GM12878 (cell line): ENCODE results near the gene TOP1. TPM values are rescaled to one million over a fixed set of nuclear protein-coding genes. Genes with fewer than 3 reads are reported as not detected.

Experiments
- BACH1 ChIP-seq: fragments of 450-650 bp; IDR thresholded peaks from 2 replicates; pipeline ENCODE4 v1.6.1; 2017; ENCODE audit warnings: mild to moderate bottlenecking, borderline replicate concordance
- BCL11A ChIP-seq: IDR thresholded peaks from 2 replicates; pipeline ENCODE4 v1.6.1; 2011; ENCODE audit warnings: low read depth, low read length
- BMI1 ChIP-seq: fragments of 450-650 bp; IDR thresholded peaks from 2 replicates; pipeline ENCODE4 v1.6.1; 2016; ENCODE audit warnings: mild to moderate bottlenecking, moderate library complexity, borderline replicate concordance
- FOXK2 ChIP-seq: fragments of 450-650 bp; IDR thresholded peaks from 2 replicates; pipeline ENCODE4 v1.6.1; 2017; ENCODE audit warnings: mild to moderate bottlenecking, moderate library complexity
- HCFC1 ChIP-seq: fragments of 150-350 bp; IDR thresholded peaks from 2 replicates; pipeline ENCODE4 v1.6.1; 2014; ENCODE audit warnings: low read length
- KDM1A ChIP-seq: fragments of 200-600 bp; sonication (generic); IDR thresholded peaks from 2 replicates; pipeline ENCODE4 v1.6.1; 2016; ENCODE audit warnings: borderline replicate concordance
- KLF5 ChIP-seq: fragments of 450-650 bp; IDR thresholded peaks from 2 replicates; pipeline ENCODE4 v1.6.1; 2014; ENCODE audit warnings: mild to moderate bottlenecking; ENCODE audit not compliant: partially characterized antibody
- MYC ChIP-seq: IDR thresholded peaks from 2 replicates; pipeline ENCODE4 v1.6.1; 2011; ENCODE audit warnings: mild to moderate bottlenecking, low read length, moderate library complexity, inconsistent platforms; ENCODE audit not compliant: insufficient read depth, insufficient replicate concordance, insufficient read length, severe bottlenecking
- NFIC ChIP-seq: IDR thresholded peaks from 2 replicates; pipeline ENCODE4 v1.6.1; 2012; ENCODE audit warnings: low read depth, mild to moderate bottlenecking, inconsistent platforms, low read length, moderate library complexity
- NR2F1 ChIP-seq: fragments of 450-650 bp; conservative IDR thresholded peaks from 2 replicates; pipeline ENCODE4 v1.6.1; 2017; ENCODE audit warnings: mild to moderate bottlenecking
- NRF1 ChIP-seq: conservative IDR thresholded peaks from 2 replicates; pipeline ENCODE4 v1.6.1; 2011; ENCODE audit warnings: mild to moderate bottlenecking, low read depth, low read length, improper control_type of control experiment
- POLR2AphosphoS2 ChIP-seq: IDR thresholded peaks from 2 replicates; pipeline ENCODE4 v1.6.1; 2011; ENCODE audit warnings: low read depth, mild to moderate bottlenecking, low read length, improper control_type of control experiment, moderate library complexity
- RAD51 ChIP-seq: fragments of 450-650 bp; IDR thresholded peaks from 2 replicates; pipeline ENCODE4 v1.6.1; 2016; ENCODE audit warnings: moderate library complexity, mild to moderate bottlenecking, inconsistent platforms
- SMAD1 ChIP-seq: fragments of 450-650 bp; IDR thresholded peaks from 2 replicates; pipeline ENCODE4 v1.6.1; 2018; ENCODE audit warnings: mild to moderate bottlenecking, low read depth; ENCODE audit not compliant: partially characterized antibody
- SRF ChIP-seq, 2 experiments: IDR thresholded peaks; 2 replicates each; pipeline ENCODE4 v1.6.1; 2011; ENCODE audit warnings: low read depth in 2 of 2, low read length in 2 of 2, mild to moderate bottlenecking in 1 of 2, moderate library complexity in 1 of 2
- STAT1 ChIP-seq: fragments of 450-650 bp; conservative IDR thresholded peaks from 2 replicates; pipeline ENCODE4 v1.6.1; 2014; ENCODE audit warnings: antibody characterized with exemption, mild to moderate bottlenecking
- TBL1XR1 ChIP-seq: IDR thresholded peaks from 2 replicates; pipeline ENCODE4 v1.6.1; 2012; ENCODE audit warnings: low read depth, low read length, improper control_type of control experiment
- TCF12 ChIP-seq: IDR thresholded peaks from 2 replicates; pipeline ENCODE4 v1.6.1; 2011; ENCODE audit warnings: low read depth, mild to moderate bottlenecking, low read length
- ZBED1 ChIP-seq: IDR thresholded peaks from 2 replicates; pipeline ENCODE4 v1.6.1; 2016; ENCODE audit warnings: borderline replicate concordance
- ZBTB33 ChIP-seq: fragments of 450-650 bp; IDR thresholded peaks from 2 replicates; pipeline ENCODE4 v1.6.1; 2017; ENCODE audit warnings: mild to moderate bottlenecking
- polyA plus RNA-seq, 11 experiments: library from polyadenylated mRNA; depleted of rRNA in 4 of 11; unstranded in 6 of 11; stranded (reverse) in 5 of 11; fragments of >200 nt; fragmentation: Nextera tagmentation in 4 of 11; fragmentation: Illumina TruSeq in 1 of 11; extraction: Ambion mirVana in 4 of 11; extraction: Trizol in 1 of 11; gene quantifications; 1 replicate in 1 of 11; 2 replicates in 10 of 11; pipeline versions ENCODE4 v1.2.1 to v1.2.3, GENCODE V29; 2011 to 2016; ENCODE audit warnings: inconsistent platforms in 2 of 11, missing spikeins in 2 of 11, low read depth in 1 of 11
- total RNA-seq, 4 experiments: library from RNA; depleted of rRNA in 3 of 4; stranded (reverse); fragments of >200 nt in 3 of 4; fragmentation: Illumina TruSeq in 1 of 4; extraction: Trizol in 1 of 4; gene quantifications; 2 replicates each; pipeline versions ENCODE4 v1.2.1 to v1.2.3, GENCODE V29; 2013 to 2021
- TF ChIP-seq, protein P1 (sequence below): fragments of 450-650 bp; conservative IDR thresholded peaks from 2 replicates; pipeline ENCODE4 v1.6.1; 2017; ENCODE audit warnings: mild to moderate bottlenecking, moderate library complexity
- TF ChIP-seq, protein P2 (sequence below): fragments of 450-650 bp; IDR thresholded peaks from 2 replicates; pipeline ENCODE4 v1.6.1; 2017; ENCODE audit warnings: low read depth, mild to moderate bottlenecking, moderate library complexity
- TF ChIP-seq, protein P3 (sequence below): IDR thresholded peaks from 2 replicates; pipeline ENCODE4 v1.6.1; 2012; ENCODE audit warnings: mild to moderate bottlenecking, low read depth, low read length

TOP1 gene
- total and polyA plus RNA-seq, 10 of the 15 experiments (the other 5 are each of a cell fraction or from before 2014, with no cell fraction given), result 21.5 to 128 (median 47.3) TPM

DNA sequence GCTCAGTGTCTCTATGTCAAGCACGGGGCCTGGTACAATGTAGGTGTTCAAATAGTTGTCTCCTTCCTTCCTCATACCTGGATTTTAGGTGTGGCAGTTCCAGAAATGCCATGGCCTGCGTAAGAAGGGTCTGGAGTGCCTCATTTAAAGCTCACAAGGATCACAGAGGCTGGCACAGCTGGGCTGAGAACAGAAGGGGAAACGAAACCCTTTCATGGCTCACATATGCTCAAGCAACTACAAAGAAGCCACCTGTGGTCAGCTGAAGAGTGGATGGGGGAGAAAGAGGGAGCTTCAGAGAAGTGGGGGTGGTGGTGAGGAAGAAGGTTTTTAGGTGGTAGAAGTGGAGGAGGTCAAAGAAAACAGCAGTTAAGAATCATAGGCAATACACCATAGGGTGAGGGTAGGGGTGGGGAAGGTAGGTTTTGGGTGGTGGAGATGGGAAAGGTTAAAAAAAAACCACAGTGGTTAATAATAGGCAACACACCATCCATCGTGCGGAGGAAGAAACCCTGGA, 17.0 kb upstream of the TOP1 start (continued):
- TF ChIP-seq, protein P1, sequence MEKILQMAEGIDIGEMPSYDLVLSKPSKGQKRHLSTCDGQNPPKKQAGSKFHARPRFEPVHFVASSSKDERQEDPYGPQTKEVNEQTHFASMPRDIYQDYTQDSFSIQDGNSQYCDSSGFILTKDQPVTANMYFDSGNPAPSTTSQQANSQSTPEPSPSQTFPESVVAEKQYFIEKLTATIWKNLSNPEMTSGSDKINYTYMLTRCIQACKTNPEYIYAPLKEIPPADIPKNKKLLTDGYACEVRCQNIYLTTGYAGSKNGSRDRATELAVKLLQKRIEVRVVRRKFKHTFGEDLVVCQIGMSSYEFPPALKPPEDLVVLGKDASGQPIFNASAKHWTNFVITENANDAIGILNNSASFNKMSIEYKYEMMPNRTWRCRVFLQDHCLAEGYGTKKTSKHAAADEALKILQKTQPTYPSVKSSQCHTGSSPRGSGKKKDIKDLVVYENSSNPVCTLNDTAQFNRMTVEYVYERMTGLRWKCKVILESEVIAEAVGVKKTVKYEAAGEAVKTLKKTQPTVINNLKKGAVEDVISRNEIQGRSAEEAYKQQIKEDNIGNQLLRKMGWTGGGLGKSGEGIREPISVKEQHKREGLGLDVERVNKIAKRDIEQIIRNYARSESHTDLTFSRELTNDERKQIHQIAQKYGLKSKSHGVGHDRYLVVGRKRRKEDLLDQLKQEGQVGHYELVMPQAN, result peak; percentile 28; the same call in 1 of the 2 replicates
- TF ChIP-seq FOXK2 (no peak), MYC (no peak), ZBED1 (no peak), SRF (IDR thresholded peaks at IDR 0.05; ENCODE audit: low read depth in 2 of 2, low read length in 2 of 2) (no peak), KDM1A (no peak), BMI1 (peak; percentile 82), TCF12 (peak; percentile 98), NR2F1 (peak; percentile 74), NFIC (peak; percentile 82), ZBTB33 (no peak), STAT1 (no peak), SMAD1 (no peak), RAD51 (0 out of 2 replicates have a peak, but pooled peaks have one; percentile 44), KLF5 (no peak), TBL1XR1 (no peak; the same call in 1 of the 2 replicates), POLR2AphosphoS2 (no peak), BCL11A (peak; percentile 93), HCFC1 (no peak), NRF1 (no peak), BACH1 (peak; percentile 29; the same call in 1 of the 2 replicates)
- TF ChIP-seq, protein P2, sequence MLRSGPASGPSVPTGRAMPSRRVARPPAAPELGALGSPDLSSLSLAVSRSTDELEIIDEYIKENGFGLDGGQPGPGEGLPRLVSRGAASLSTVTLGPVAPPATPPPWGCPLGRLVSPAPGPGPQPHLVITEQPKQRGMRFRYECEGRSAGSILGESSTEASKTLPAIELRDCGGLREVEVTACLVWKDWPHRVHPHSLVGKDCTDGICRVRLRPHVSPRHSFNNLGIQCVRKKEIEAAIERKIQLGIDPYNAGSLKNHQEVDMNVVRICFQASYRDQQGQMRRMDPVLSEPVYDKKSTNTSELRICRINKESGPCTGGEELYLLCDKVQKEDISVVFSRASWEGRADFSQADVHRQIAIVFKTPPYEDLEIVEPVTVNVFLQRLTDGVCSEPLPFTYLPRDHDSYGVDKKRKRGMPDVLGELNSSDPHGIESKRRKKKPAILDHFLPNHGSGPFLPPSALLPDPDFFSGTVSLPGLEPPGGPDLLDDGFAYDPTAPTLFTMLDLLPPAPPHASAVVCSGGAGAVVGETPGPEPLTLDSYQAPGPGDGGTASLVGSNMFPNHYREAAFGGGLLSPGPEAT, result peak; percentile 84
- TF ChIP-seq, protein P3, sequence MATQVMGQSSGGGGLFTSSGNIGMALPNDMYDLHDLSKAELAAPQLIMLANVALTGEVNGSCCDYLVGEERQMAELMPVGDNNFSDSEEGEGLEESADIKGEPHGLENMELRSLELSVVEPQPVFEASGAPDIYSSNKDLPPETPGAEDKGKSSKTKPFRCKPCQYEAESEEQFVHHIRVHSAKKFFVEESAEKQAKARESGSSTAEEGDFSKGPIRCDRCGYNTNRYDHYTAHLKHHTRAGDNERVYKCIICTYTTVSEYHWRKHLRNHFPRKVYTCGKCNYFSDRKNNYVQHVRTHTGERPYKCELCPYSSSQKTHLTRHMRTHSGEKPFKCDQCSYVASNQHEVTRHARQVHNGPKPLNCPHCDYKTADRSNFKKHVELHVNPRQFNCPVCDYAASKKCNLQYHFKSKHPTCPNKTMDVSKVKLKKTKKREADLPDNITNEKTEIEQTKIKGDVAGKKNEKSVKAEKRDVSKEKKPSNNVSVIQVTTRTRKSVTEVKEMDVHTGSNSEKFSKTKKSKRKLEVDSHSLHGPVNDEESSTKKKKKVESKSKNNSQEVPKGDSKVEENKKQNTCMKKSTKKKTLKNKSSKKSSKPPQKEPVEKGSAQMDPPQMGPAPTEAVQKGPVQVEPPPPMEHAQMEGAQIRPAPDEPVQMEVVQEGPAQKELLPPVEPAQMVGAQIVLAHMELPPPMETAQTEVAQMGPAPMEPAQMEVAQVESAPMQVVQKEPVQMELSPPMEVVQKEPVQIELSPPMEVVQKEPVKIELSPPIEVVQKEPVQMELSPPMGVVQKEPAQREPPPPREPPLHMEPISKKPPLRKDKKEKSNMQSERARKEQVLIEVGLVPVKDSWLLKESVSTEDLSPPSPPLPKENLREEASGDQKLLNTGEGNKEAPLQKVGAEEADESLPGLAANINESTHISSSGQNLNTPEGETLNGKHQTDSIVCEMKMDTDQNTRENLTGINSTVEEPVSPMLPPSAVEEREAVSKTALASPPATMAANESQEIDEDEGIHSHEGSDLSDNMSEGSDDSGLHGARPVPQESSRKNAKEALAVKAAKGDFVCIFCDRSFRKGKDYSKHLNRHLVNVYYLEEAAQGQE, result no peak
